GM12865 (cell line): ENCODE measurements around the gene HMCN1.

Experiments used
- DNase-seq: peaks from one replicate; pipeline ENCODE4 v3.0.0; 2010; ENCODE audit warnings: low read depth
- H3K4me3 ChIP-seq: 2 replicates; pipeline ENCODE4 v1.5.1; 2011; ENCODE audit warnings: mild to moderate bottlenecking, low read depth, low read length, control low read depth
- CTCF ChIP-seq: IDR thresholded peaks from 2 replicates; pipeline ENCODE4 v1.5.1; 2011; ENCODE audit warnings: low read length, control low read depth, low read depth, inconsistent platforms; ENCODE audit not compliant: insufficient read depth; ENCODE audit errors: missing control alignments

The HMCN1 gene

GRCh38 chr1:185969524-185969991 lies 235.4 kb downstream of the HMCN1 start:
- DNase-seq: no peak
- no peak for TF ChIP-seq CTCF
- no peak overlapping the region for H3K4me3 ChIP-seq

- no peak for TF ChIP-seq CTCF
- DNase-seq: no peak
- H3K4me3 ChIP-seq: no peak overlapping the region
These were observed 237.5 kb downstream of the HMCN1 start for GRCh38 chr1:185971688-185972087.

GRCh38 chr1:185972096-185972850 lies 238.1 kb downstream of the HMCN1 start:
- no peak overlapping the region for H3K4me3 ChIP-seq
- DNase-seq: no peak
- TF ChIP-seq CTCF: no peak

- H3K4me3 ChIP-seq: no peak overlapping the region
- no peak for TF ChIP-seq CTCF
- DNase-seq: no peak
These were observed 239.5 kb downstream of the HMCN1 start for GRCh38 chr1:185973645-185974044.

GRCh38 chr1:185974367-185975170 lies 240.4 kb downstream of the HMCN1 start:
- H3K4me3 ChIP-seq: no peak overlapping the region
- no peak for TF ChIP-seq CTCF
- no peak for DNase-seq

- TF ChIP-seq CTCF: no peak
- DNase-seq: no peak
- no peak overlapping the region for H3K4me3 ChIP-seq
These were observed 246.7 kb downstream of the HMCN1 start for GRCh38 chr1:185980891-185981290.
